Gastrocnemius medialis (tissue), 4 donors: ENCODE data around the gene RAD23B. TPM values are rescaled to one million over a fixed set of nuclear protein-coding genes. Genes with fewer than 3 reads are reported as not detected.

Source experiments
- ATAC-seq, 2 donors: fragments of 150-250 bp; one replicate each; pipeline ENCODE4 v1.9.1; 2016
- DNase-seq, 2 donors: peaks; one replicate each; pipeline ENCODE4 v3.0.0-alpha.2; 2019
- H3K27ac ChIP-seq, 4 donors: fragments of 200-600 bp; sonication (generic); 1 replicate in 1 of 4; 2 replicates in 3 of 4; pipeline ENCODE4 v1.5.1; 2016 to 2018; ENCODE audit warnings: mild to moderate bottlenecking in 2 of 4, moderate library complexity in 1 of 4
- H3K27me3 ChIP-seq, 3 donors: fragments of 200-600 bp; sonication (generic) in 2 of 3; 1 replicate in 1 of 3; 2 replicates in 2 of 3; pipeline versions ENCODE4 v1.5.1 to v1.6.0; 2016 to 2019; ENCODE audit warnings: mild to moderate bottlenecking in 1 of 3, moderate library complexity in 1 of 3
- H3K36me3 ChIP-seq, 2 donors: fragments of 200-600 bp; sonication (generic) in 1 of 2; one replicate each; pipeline ENCODE4 v1.5.1; 2017 to 2018
- H3K4me1 ChIP-seq, 2 donors: fragments of 200-600 bp; sonication (generic) in 1 of 2; one replicate each; pipeline ENCODE4 v1.5.1; 2016 to 2017; ENCODE audit warnings: mild to moderate bottlenecking in 2 of 2
- H3K4me3 ChIP-seq, 4 donors: fragments of 200-600 bp; sonication (generic) in 3 of 4; 1 replicate in 1 of 4; 2 replicates in 3 of 4; pipeline ENCODE4 v1.5.1; 2016 to 2019; ENCODE audit warnings: mild to moderate bottlenecking in 2 of 4
- H3K9me3 ChIP-seq, 3 donors: fragments of 200-600 bp; sonication (generic) in 2 of 3; 1 replicate in 1 of 3; 2 replicates in 2 of 3; pipeline ENCODE4 v1.5.1; 2016 to 2019
- CTCF ChIP-seq, 5 experiments: fragments of 450-650 bp in 3 of 5; fragments of 200-600 bp in 2 of 5; sonication (generic) in 2 of 5; IDR thresholded peaks in 4 of 5; conservative IDR thresholded peaks in 1 of 5; 1 replicate in 4 of 5; 2 replicates in 1 of 5; pipeline ENCODE4 v1.5.1; 2016 to 2019; ENCODE audit warnings: antibody characterized with exemption in 5 of 5, mild to moderate bottlenecking in 3 of 5, moderate library complexity in 3 of 5
- POLR2A ChIP-seq, 2 donors: fragments of 450-650 bp; IDR thresholded peaks; one replicate each; pipeline ENCODE4 v1.6.1; 2017; ENCODE audit warnings: antibody characterized with exemption in 2 of 2, mild to moderate bottlenecking in 2 of 2, moderate library complexity in 2 of 2
- in situ Hi-C, 4 donors: fragments of 200-750 bp; cut with MboI; loops; one replicate each; pipeline versions ENCODE4 v1.15.0 to v1.8.0; 2017; ENCODE audit warnings: low sequenced_read_pairs in 4 of 4
- intact Hi-C: fragments of 100-400 bp; cut with DNase I; formaldehyde crosslinking; loops from one replicate; pipeline ENCODE4 v1.15.1; 2023; ENCODE audit warnings: low total_unique reads
- total RNA-seq, 4 donors: library from RNA; depleted of rRNA; stranded (reverse); fragments of >200 nt; gene quantifications; one replicate each; pipeline versions ENCODE4 v1.1.0 to v1.2.3, GENCODE V29; 2016

Gene RAD23B
- total RNA-seq, 4 donors from 2014 or later, result 163 to 249 (median 188) TPM

- TF ChIP-seq CTCF (IDR thresholded peaks at IDR 0.05 in 4 of 5, conservative IDR thresholded peaks at IDR 0.05 in 1 of 5) (no peak), POLR2A (IDR thresholded peaks at IDR 0.05) (no peak)
- no peaks in the 10 kb centered on the region for H3K9me3 ChIP-seq
- in situ Hi-C loops, result no loop called here
- ATAC-seq (no peak), DNase-seq (no peak)
- intact Hi-C loops, result no loop called here
- no peaks in the 10 kb centered on the region for H3K27me3 ChIP-seq
- H3K4me1 ChIP-seq, result peaks cover 0 to 9% of the 10 kb centered on the region in 2 donors
- no peak overlapping the region for H3K27ac ChIP-seq
- no peaks in the 10 kb centered on the region for H3K36me3 ChIP-seq
- no peak overlapping the region for H3K4me3 ChIP-seq
Observed at GRCh38 chr9:107273634-107274033, 9.4 kb upstream of the RAD23B start.

GRCh38 chr9:107274096-107274495 is 9.0 kb upstream of the RAD23B start:
- in situ Hi-C loops (no loop called here), intact Hi-C loops (no loop called here)
- ATAC-seq (no peak), DNase-seq (no peak)
- Histone ChIP-seq H3K4me1 (peaks cover 0 to 9% of the 10 kb centered on the region in 2 donors), H3K4me3 (no peak overlapping the region), H3K27me3 (no peaks in the 10 kb centered on the region), H3K27ac (no peak overlapping the region), H3K9me3 (no peaks in the 10 kb centered on the region), H3K36me3 (no peaks in the 10 kb centered on the region)
- TF ChIP-seq CTCF (IDR thresholded peaks at IDR 0.05 in 4 of 5, conservative IDR thresholded peaks at IDR 0.05 in 1 of 5) (no peak), POLR2A (IDR thresholded peaks at IDR 0.05) (no peak)

GRCh38 chr9:107274953-107275422 is 8.1 kb upstream of the RAD23B start:
- in situ Hi-C loops, result loop anchor here in 1 of 4 donors (25.0 kb wide), 1 partner anchor 1837 kb away; the partner anchor contains the start of gene TMEM245
- peak; percentile 86 to 90 for ATAC-seq
- no peak overlapping the region for H3K27ac ChIP-seq

GRCh38 chr9:107275530-107275929 is 7.5 kb upstream of the RAD23B start:
- TF ChIP-seq CTCF (IDR thresholded peaks at IDR 0.05 in 4 of 5, conservative IDR thresholded peaks at IDR 0.05 in 1 of 5), result no peak
- TF ChIP-seq POLR2A (IDR thresholded peaks at IDR 0.05), result no peak
- ATAC-seq (no peak), DNase-seq (no peak)
- H3K4me3 ChIP-seq, result no peak overlapping the region
- H3K27me3 ChIP-seq, result no peaks in the 10 kb centered on the region
- no peaks in the 10 kb centered on the region for H3K9me3 ChIP-seq
- in situ Hi-C loops, result loop anchor here in 1 of 4 donors (25.0 kb wide), 1 partner anchor 1837 kb away; the partner anchor contains the start of gene TMEM245
- intact Hi-C loops, result no loop called here
- no peak overlapping the region for H3K27ac ChIP-seq
- H3K36me3 ChIP-seq, result no peaks in the 10 kb centered on the region
- peaks cover 0 to 9% of the 10 kb centered on the region in 2 donors for H3K4me1 ChIP-seq

More at GRCh38 chr9:107274953-107275422, 8.1 kb upstream of the RAD23B start:
- no peak overlapping the region for H3K4me3 ChIP-seq
- no peaks in the 10 kb centered on the region for H3K27me3 ChIP-seq
- peak in 1 of 2 donors; percentile 30 for DNase-seq
- intact Hi-C loops, result no loop called here
- no peaks in the 10 kb centered on the region for H3K36me3 ChIP-seq
- TF ChIP-seq CTCF (IDR thresholded peaks at IDR 0.05 in 4 of 5, conservative IDR thresholded peaks at IDR 0.05 in 1 of 5) (no peak), POLR2A (IDR thresholded peaks at IDR 0.05) (no peak)
- H3K4me1 ChIP-seq, result peaks cover 0 to 9% of the 10 kb centered on the region in 2 donors
- H3K9me3 ChIP-seq, result no peaks in the 10 kb centered on the region
